Body of pancreas (tissue), 4 donors: ENCODE results near the gene MAP3K21.

ENCODE experiments used
- CTCF ChIP-seq, 7 experiments: fragments of 450-650 bp in 4 of 7; fragments of 200-600 bp in 3 of 7; sonication (generic) in 3 of 7; IDR thresholded peaks; one replicate each; pipeline ENCODE4 v1.5.1; 2016 to 2019; ENCODE audit warnings: antibody characterized with exemption in 7 of 7
- POLR2A ChIP-seq, 3 donors: fragments of 450-650 bp; IDR thresholded peaks; one replicate each; pipeline ENCODE4 v1.6.1; 2016; ENCODE audit warnings: antibody characterized with exemption in 3 of 3, mild to moderate bottlenecking in 2 of 3

GRCh38 chr1:233320023-233320422, 7.5 kb upstream of the MAP3K21 start:
- TF ChIP-seq CTCF (IDR thresholded peaks at IDR 0.05) (no peak), POLR2A (IDR thresholded peaks at IDR 0.05) (no peak)
